ENCODE results near the gene ORM1. TPM values are rescaled to one million over a fixed set of nuclear protein-coding genes. Genes with fewer than 3 reads are reported as not detected.

Gene ORM1
- total and polyA plus RNA-seq, 2 of the 8 experiments (the other 6 are each of a cell fraction or from before 2014, with no cell fraction given) = 0.32 TPM; not detected in 1

DNA sequence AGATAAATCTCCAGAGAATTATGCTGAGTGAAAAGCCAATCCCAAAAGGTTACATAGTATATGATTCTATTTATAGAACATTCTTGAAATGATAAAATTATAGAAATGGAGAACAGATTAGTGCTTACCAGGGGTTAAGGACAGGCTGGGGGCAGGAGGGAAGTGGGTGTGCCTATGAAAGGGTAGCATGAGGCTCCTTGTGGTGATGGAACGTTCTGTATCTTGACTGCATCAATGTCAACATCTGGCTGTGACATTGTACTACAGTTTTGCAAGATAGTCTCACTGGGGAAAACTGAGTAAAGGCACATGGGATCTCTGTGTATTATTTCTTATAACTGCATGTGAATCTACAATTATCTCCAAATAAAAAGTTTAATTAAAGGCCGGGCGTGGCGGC, 29.0 kb downstream of the ORM1 start:
- Histone ChIP-seq H3K79me1 (ENCODE audit: low read depth, low read length) (no peaks in the 10 kb centered on the region), H2AFZ (ENCODE audit: low read length) (no peak overlapping the region), H4K91ac (replicated peaks; ENCODE audit: insufficient read length, low read length) (no peak overlapping the region), H4K20me1 (replicated peaks in 1 of 2; ENCODE audit: control insufficient read depth in 1 of 2, insufficient read depth in 2 of 2, low read length in 2 of 2) (no peaks in the 10 kb centered on the region), H3K9ac (replicated peaks in 1 of 4; ENCODE audit: extremely low read depth in 1 of 4, low read depth in 3 of 4, low read length in 3 of 4) (no peak overlapping the region), H2BK15ac (ENCODE audit: low read length) (no peak overlapping the region), H3K36me3 (ENCODE audit: control insufficient read depth in 2 of 4, insufficient read depth in 4 of 4, low read length in 3 of 4) (peaks cover 4 to 69% (median 30%) of the 10 kb centered on the region in 4 experiments), H3K23ac (ENCODE audit: insufficient read length) (no peak overlapping the region), H3K4ac (replicated peaks; ENCODE audit: insufficient read length, low read depth, low read length) (no peak overlapping the region), H2BK20ac (ENCODE audit: low read length) (no peak overlapping the region), H3K4me3 (ENCODE audit: extremely low read depth in 1 of 4, insufficient read depth in 2 of 4, low read depth in 3 of 4, low read length in 4 of 4) (no peak overlapping the region), H3K23me2 (ENCODE audit: low read depth, low read length) (no peaks in the 10 kb centered on the region), H2BK12ac (ENCODE audit: low read depth, low read length) (no peak overlapping the region), H4K8ac (ENCODE audit: extremely low read depth, insufficient read depth, low read length) (no peak overlapping the region), H3K4me2 (ENCODE audit: insufficient read depth in 1 of 2, low read depth in 2 of 2, low read length in 2 of 2) (no peak overlapping the region), H3K79me2 (ENCODE audit: control insufficient read depth in 1 of 2, insufficient read depth in 2 of 2, low read length in 2 of 2) (no peaks in the 10 kb centered on the region), H3K9me3 (ENCODE audit: insufficient read depth in 2 of 2, low read depth in 1 of 2, low read length in 1 of 2) (no peaks in the 10 kb centered on the region), H2BK5ac (ENCODE audit: low read depth, low read length) (no peak overlapping the region), H3K27me3 (replicated peaks in 1 of 4; ENCODE audit: control insufficient read depth in 3 of 4, extremely low read depth in 1 of 4, insufficient read depth in 3 of 4, low read length in 3 of 4) (no peaks in the 10 kb centered on the region), H3K18ac (ENCODE audit: extremely low read depth, low read length) (no peak overlapping the region), H2AK5ac (ENCODE audit: low read depth, low read length) (no peak overlapping the region), H4K5ac (ENCODE audit: insufficient read length, low read depth, low read length) (no peak overlapping the region), H3K27ac (ENCODE audit: low read depth, low read length) (no peak overlapping the region), H3K4me1 (replicated peaks in 1 of 4; ENCODE audit: control insufficient read depth in 3 of 4, insufficient read depth in 4 of 4, low read length in 3 of 4) (peaks cover 4 to 11% (median 8%) of the 10 kb centered on the region in 4 experiments; a peak in 6 of 7 replicates), H2BK120ac (replicated peaks; ENCODE audit: low read depth, low read length) (no peak overlapping the region), H3K56ac (replicated peaks; ENCODE audit: insufficient read length, low read depth, low read length) (no peak overlapping the region), H3K14ac (ENCODE audit: insufficient read length) (no peak overlapping the region)
- WGBS, 2 experiments (ENCODE audit: extremely low coverage in 1 of 2, insufficient coverage in 1 of 2, insufficient read length in 1 of 2, insufficient replicate concordance in 2 of 2, low coverage in 1 of 2, low lambda C conversion rate in 2 of 2, missing lambda C conversion rate in 1 of 2) = 100% methylated on average over 4 of the region's 4 CpGs; no CpG with 5 or more reads in 1 of the 2 experiments
- ChIA-PET CTCF (ENCODE audit: partially characterized antibody) (interaction anchor here (1.0 to 4.5 kb wide), 3 partner anchors 13 to 293 kb away, joined by 3 to 21 read pairs (median 3); no protein-coding TSS in a partner anchor), POLR2A (ENCODE audit: partially characterized antibody) (interaction anchor here (0.9 to 1.9 kb wide), 4 partner anchors 16 to 43 kb away, joined by 3 to 4 read pairs (median 4); no protein-coding TSS in a partner anchor)
- FAIRE-seq (no peak), DNase-seq (ENCODE audit: low read depth in 1 of 2, low spot score in 2 of 2) (no peak)
- no peak for TF ChIP-seq SUZ12 (IDR thresholded peaks at IDR 0.05; ENCODE audit: low read length)
- TF ChIP-seq RFX5 (IDR thresholded peaks at IDR 0.05; ENCODE audit: borderline replicate concordance, low read depth, low read length) = no peak
- no peak for TF ChIP-seq NRF1 (IDR thresholded peaks at IDR 0.05; ENCODE audit: low read depth, low read length)
- no peak for TF ChIP-seq ZNF274 (IDR thresholded peaks at IDR 0.05; ENCODE audit: borderline replicate concordance, extremely low read depth, low read length)
- TF ChIP-seq SIX5 (IDR thresholded peaks at IDR 0.05; ENCODE audit: low read depth, low read length) = no peak
- TF ChIP-seq BRCA1 (IDR thresholded peaks at IDR 0.05; ENCODE audit: low read depth, low read length) = no peak
- TF ChIP-seq, protein P1, sequence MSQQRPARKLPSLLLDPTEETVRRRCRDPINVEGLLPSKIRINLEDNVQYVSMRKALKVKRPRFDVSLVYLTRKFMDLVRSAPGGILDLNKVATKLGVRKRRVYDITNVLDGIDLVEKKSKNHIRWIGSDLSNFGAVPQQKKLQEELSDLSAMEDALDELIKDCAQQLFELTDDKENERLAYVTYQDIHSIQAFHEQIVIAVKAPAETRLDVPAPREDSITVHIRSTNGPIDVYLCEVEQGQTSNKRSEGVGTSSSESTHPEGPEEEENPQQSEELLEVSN (IDR thresholded peaks at IDR 0.05) = no peak
- TF ChIP-seq SP1 (IDR thresholded peaks at IDR 0.05; ENCODE audit: low read depth, low read length) = no peak
- TF ChIP-seq TEAD4 (IDR thresholded peaks at IDR 0.05; ENCODE audit: low read depth, low read length) = no peak
- no peak for TF ChIP-seq KDM5A (IDR thresholded peaks at IDR 0.05; ENCODE audit: low read length)
- TF ChIP-seq CHD2 (IDR thresholded peaks at IDR 0.05; ENCODE audit: low read length) = no peak
- TF ChIP-seq KDM1A (IDR thresholded peaks at IDR 0.05; ENCODE audit: borderline replicate concordance, low read length) = no peak
- no peak for TF ChIP-seq SAP30 (IDR thresholded peaks at IDR 0.05; ENCODE audit: insufficient read depth, insufficient replicate concordance, low read length)
- TF ChIP-seq GABPA (IDR thresholded peaks at IDR 0.05; ENCODE audit: borderline replicate concordance, insufficient read depth, low read length) = no peak

Data from H1 (cell line).